ENCODE data around the gene IL1F10. TPM values are rescaled to one million over a fixed set of nuclear protein-coding genes. Genes with fewer than 3 reads are reported as not detected.

Gene IL1F10
- total and polyA plus RNA-seq, 2 of the 8 experiments (the other 6 are each of a cell fraction or from before 2014, with no cell fraction given): not detected

GRCh38 chr2:113079131-113079530, 11.4 kb downstream of the IL1F10 start:
- H4K20me1 ChIP-seq (replicated peaks in 1 of 2; ENCODE audit: control insufficient read depth in 1 of 2, insufficient read depth in 2 of 2, low read length in 2 of 2): no peaks in the 10 kb centered on the region
- no peak overlapping the region for H2BK12ac ChIP-seq (ENCODE audit: low read depth, low read length)
- H3K4ac ChIP-seq (replicated peaks; ENCODE audit: insufficient read length, low read depth, low read length): no peak overlapping the region
- no peak overlapping the region for H3K27ac ChIP-seq (ENCODE audit: low read depth, low read length)
- H2AFZ ChIP-seq (ENCODE audit: low read length): no peak overlapping the region
- no peak overlapping the region; a peak in 1 of 7 replicates for H3K9ac ChIP-seq (replicated peaks in 1 of 4; ENCODE audit: extremely low read depth in 1 of 4, low read depth in 3 of 4, low read length in 3 of 4)
- no peak overlapping the region for H4K5ac ChIP-seq (ENCODE audit: insufficient read length, low read depth, low read length)
- no peak overlapping the region for H2BK5ac ChIP-seq (ENCODE audit: low read depth, low read length)
- H2BK15ac ChIP-seq (ENCODE audit: low read length): no peak overlapping the region
- H3K14ac ChIP-seq (ENCODE audit: insufficient read length): no peak overlapping the region
- no peaks in the 10 kb centered on the region for H3K79me2 ChIP-seq (ENCODE audit: control insufficient read depth in 1 of 2, insufficient read depth in 2 of 2, low read length in 2 of 2)
- no peaks in the 10 kb centered on the region for H3K9me3 ChIP-seq (ENCODE audit: insufficient read depth in 2 of 2, low read depth in 1 of 2, low read length in 1 of 2)
- H2AK5ac ChIP-seq (ENCODE audit: low read depth, low read length): no peak overlapping the region
- H3K4me2 ChIP-seq (ENCODE audit: insufficient read depth in 1 of 2, low read depth in 2 of 2, low read length in 2 of 2): no peak overlapping the region
- no peak overlapping the region for H4K91ac ChIP-seq (replicated peaks; ENCODE audit: insufficient read length, low read length)
- H4K8ac ChIP-seq (ENCODE audit: extremely low read depth, insufficient read depth, low read length): no peak overlapping the region
- TF ChIP-seq POU5F1 (IDR thresholded peaks at IDR 0.05; ENCODE audit: low read depth, low read length) (no peak), NANOG (IDR thresholded peaks at IDR 0.05; ENCODE audit: insufficient read depth, low read depth, low read length, poor library complexity, severe bottlenecking) (no peak), BRCA1 (IDR thresholded peaks at IDR 0.05; ENCODE audit: low read depth, low read length) (no peak), JUND (IDR thresholded peaks at IDR 0.05; ENCODE audit: low read length) (no peak), MAX (IDR thresholded peaks at IDR 0.05) (no peak), GTF2F1 (IDR thresholded peaks at IDR 0.05; ENCODE audit: borderline replicate concordance, low read depth, low read length) (no peak), ASH2L (IDR thresholded peaks at IDR 0.05; ENCODE audit: low read length) (no peak), SIX5 (IDR thresholded peaks at IDR 0.05; ENCODE audit: low read depth, low read length) (no peak), NRF1 (IDR thresholded peaks at IDR 0.05; ENCODE audit: low read depth, low read length) (no peak), SRF (IDR thresholded peaks at IDR 0.05; ENCODE audit: low read depth, low read length) (no peak), YY1 (IDR thresholded peaks at IDR 0.05; ENCODE audit: low read depth, low read length) (no peak), RAD21 (IDR thresholded peaks at IDR 0.05 in 1 of 2, conservative IDR thresholded peaks at IDR 0.05 in 1 of 2; ENCODE audit: low read depth in 2 of 2, low read length in 2 of 2) (no peak)
- no peaks in the 10 kb centered on the region for H3K23me2 ChIP-seq (ENCODE audit: low read depth, low read length)
- H3K4me1 ChIP-seq (replicated peaks in 1 of 4; ENCODE audit: control insufficient read depth in 3 of 4, insufficient read depth in 4 of 4, low read length in 3 of 4): peaks cover 0 to 2% (median 0%) of the 10 kb centered on the region in 4 experiments; a peak in 1 of 7 replicates
- H3K56ac ChIP-seq (replicated peaks; ENCODE audit: insufficient read length, low read depth, low read length): no peak overlapping the region
- no peaks in the 10 kb centered on the region for H3K79me1 ChIP-seq (ENCODE audit: low read depth, low read length)
- POLR2A ChIA-PET (ENCODE audit: partially characterized antibody): no interaction called here
- no peaks in the 10 kb centered on the region for H3K36me3 ChIP-seq (ENCODE audit: control insufficient read depth in 2 of 4, insufficient read depth in 4 of 4, low read length in 3 of 4)
- no peak overlapping the region for H3K4me3 ChIP-seq (ENCODE audit: extremely low read depth in 1 of 4, insufficient read depth in 2 of 4, low read depth in 3 of 4, low read length in 4 of 4)
- H2BK120ac ChIP-seq (replicated peaks; ENCODE audit: low read depth, low read length): no peak overlapping the region
- H3K23ac ChIP-seq (ENCODE audit: insufficient read length): no peak overlapping the region
- no peak overlapping the region for H2BK20ac ChIP-seq (ENCODE audit: low read length)
- WGBS, 2 experiments (ENCODE audit: extremely low coverage in 1 of 2, insufficient coverage in 1 of 2, insufficient read length in 1 of 2, insufficient replicate concordance in 2 of 2, low coverage in 1 of 2, low lambda C conversion rate in 2 of 2, missing lambda C conversion rate in 1 of 2): 78% methylated on average over 4 of the region's 4 CpGs; no CpG with 5 or more reads in 1 of the 2 experiments
- no peak overlapping the region for H3K18ac ChIP-seq (ENCODE audit: extremely low read depth, low read length)
- no peaks in the 10 kb centered on the region for H3K27me3 ChIP-seq (replicated peaks in 1 of 4; ENCODE audit: control insufficient read depth in 3 of 4, extremely low read depth in 1 of 4, insufficient read depth in 3 of 4, low read length in 3 of 4)
- CTCF ChIA-PET (ENCODE audit: partially characterized antibody): interaction anchor here (1.0 to 11.0 kb wide), 25 partner anchors 7 to 640 kb away, joined by 3 to 159 read pairs (median 8); partner anchors contain the start of gene PSD4
- FAIRE-seq (no peak), DNase-seq (ENCODE audit: low read depth in 1 of 2, low spot score in 2 of 2) (no peak)
